Parathyroid adenoma (tissue), 2 donors: ENCODE data around the gene FBXW11.

Experiments used
- H2AFZ ChIP-seq: fragments of 300-600 bp; sonication (generic); one replicate; pipeline ENCODE4 v1.7.0; 2017; ENCODE audit warnings: antibody characterized with exemption, mild to moderate bottlenecking
- H3K27ac ChIP-seq: fragments of 300-600 bp; sonication (generic); one replicate; pipeline ENCODE4 v1.7.0; 2017
- H3K27me3 ChIP-seq: fragments of 300-600 bp; sonication (generic); one replicate; pipeline ENCODE4 v1.7.0; 2017; ENCODE audit warnings: low read length; ENCODE audit not compliant: control insufficient read depth, insufficient read depth
- H3K36me3 ChIP-seq: fragments of 300-600 bp; sonication (generic); one replicate; pipeline ENCODE4 v1.7.0; 2017; ENCODE audit warnings: low read length; ENCODE audit not compliant: control insufficient read depth, insufficient read depth
- H3K4me1 ChIP-seq: fragments of 300-600 bp; sonication (generic); one replicate; pipeline ENCODE4 v1.7.0; 2017; ENCODE audit warnings: control low read depth
- H3K4me2 ChIP-seq: fragments of 300-600 bp; sonication (generic); one replicate; pipeline ENCODE4 v1.7.0; 2017; ENCODE audit warnings: low read length
- H3K4me3 ChIP-seq: fragments of 300-600 bp; sonication (generic); one replicate; pipeline ENCODE4 v1.7.0; 2017; ENCODE audit warnings: low read depth, low read length
- H3K79me2 ChIP-seq: fragments of 300-600 bp; sonication (generic); one replicate; pipeline ENCODE4 v1.7.0; 2017; ENCODE audit warnings: control low read depth
- H3K9ac ChIP-seq: fragments of 300-600 bp; sonication (generic); one replicate; pipeline ENCODE4 v1.7.0; 2017; ENCODE audit warnings: mild to moderate bottlenecking
- H3K9me3 ChIP-seq: fragments of 300-600 bp; sonication (generic); one replicate; pipeline ENCODE4 v1.7.0; 2017; ENCODE audit warnings: low read length; ENCODE audit not compliant: control insufficient read depth
- CTCF ChIP-seq: fragments of 300-600 bp; sonication (generic); IDR thresholded peaks from one replicate; pipeline ENCODE4 v1.7.0; 2017; ENCODE audit warnings: antibody characterized with exemption, mild to moderate bottlenecking
- donor health status: primary hyperparathyroidism.

Gene FBXW11

DNA sequence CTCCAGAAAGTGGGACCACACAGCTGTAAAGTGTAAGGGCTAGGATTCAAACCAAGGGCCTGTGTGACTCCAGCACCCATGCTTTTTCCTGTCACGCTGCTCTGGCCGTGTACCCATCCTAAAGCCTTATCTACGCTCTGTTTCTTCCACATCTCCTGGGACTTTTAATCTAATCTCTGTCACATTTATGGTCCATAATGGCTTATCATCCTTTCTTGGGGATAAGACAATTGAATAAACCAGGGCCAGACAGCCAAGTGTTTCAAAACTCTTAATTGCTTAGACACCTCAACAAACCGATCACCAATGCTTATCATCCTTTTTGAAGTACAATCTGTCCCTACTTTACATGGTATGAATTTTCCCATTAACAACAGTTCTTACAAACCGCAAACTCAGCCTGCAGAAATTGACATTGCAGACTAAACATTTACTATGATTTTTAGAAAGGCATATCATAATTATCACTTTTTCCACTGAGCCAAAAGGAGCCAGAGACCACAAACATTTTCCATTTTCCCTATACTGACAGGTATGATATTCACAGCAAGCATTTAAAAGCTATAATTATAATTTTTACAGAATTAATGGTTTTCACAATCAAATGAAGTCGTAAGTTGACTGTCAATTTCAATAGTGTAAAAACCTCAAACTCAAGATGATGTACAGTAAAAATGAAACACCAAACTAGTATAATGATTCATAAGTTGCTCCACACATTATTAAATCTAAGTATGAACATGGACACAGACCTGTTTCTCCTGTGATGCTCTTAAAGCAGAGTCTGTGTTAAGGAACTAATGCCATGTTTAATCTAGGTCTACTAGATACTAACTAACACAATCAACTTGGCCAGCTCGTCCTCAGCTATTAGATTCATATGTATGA is 99.5 kb downstream of the FBXW11 start:
- no peak overlapping the region for H3K4me3 ChIP-seq
- no peak overlapping the region for H3K9ac ChIP-seq
- no peaks in the 10 kb centered on the region for H3K36me3 ChIP-seq
- peaks cover 6% of the 10 kb centered on the region for H3K4me1 ChIP-seq
- peaks cover 39% of the 10 kb centered on the region for H3K79me2 ChIP-seq
- H3K27me3 ChIP-seq = no peaks in the 10 kb centered on the region
- no peak overlapping the region for H2AFZ ChIP-seq
- H3K27ac ChIP-seq = no peak overlapping the region
- no peak for TF ChIP-seq CTCF
- peak overlapping the region; percentile 28 for H3K4me2 ChIP-seq
- H3K9me3 ChIP-seq = no peaks in the 10 kb centered on the region

- Histone ChIP-seq H2AFZ (no peak overlapping the region), H3K4me3 (no peak overlapping the region), H3K27ac (no peak overlapping the region), H3K27me3 (no peaks in the 10 kb centered on the region), H3K4me2 (peak overlapping the region; percentile 28), H3K9me3 (no peaks in the 10 kb centered on the region), H3K36me3 (no peaks in the 10 kb centered on the region), H3K9ac (no peak overlapping the region), H3K4me1 (peaks cover 6% of the 10 kb centered on the region), H3K79me2 (peaks cover 38% of the 10 kb centered on the region)
- TF ChIP-seq CTCF = no peak
Measured at GRCh38 chr5:171906066-171906570, 100.3 kb downstream of the FBXW11 start.

DNA sequence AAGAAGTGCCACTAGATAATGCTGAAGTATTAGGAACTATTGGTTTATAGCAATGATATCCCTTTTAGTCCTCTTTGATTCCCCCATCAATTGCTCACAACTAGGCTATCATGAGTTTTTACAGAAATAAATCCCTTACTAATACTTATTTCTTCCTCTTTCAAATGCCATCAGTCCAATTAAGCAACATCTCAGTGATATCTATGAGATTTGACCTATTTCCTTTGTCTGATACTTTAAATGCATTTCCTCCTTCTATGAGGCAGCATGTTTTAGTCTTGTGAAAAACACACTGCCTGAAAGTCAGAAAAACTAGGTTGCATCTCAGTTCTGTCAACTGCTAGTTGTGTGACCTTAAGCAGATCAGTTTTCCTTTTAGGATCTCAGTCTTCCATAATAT is 101.6 kb downstream of the FBXW11 start:
- peaks cover 6% of the 10 kb centered on the region for H3K4me1 ChIP-seq
- no peak overlapping the region for H2AFZ ChIP-seq
- no peaks in the 10 kb centered on the region for H3K36me3 ChIP-seq
- no peaks in the 10 kb centered on the region for H3K9me3 ChIP-seq
- no peak overlapping the region for H3K4me3 ChIP-seq
- peaks cover 35% of the 10 kb centered on the region for H3K79me2 ChIP-seq
- no peak overlapping the region for H3K27ac ChIP-seq
- no peaks in the 10 kb centered on the region for H3K27me3 ChIP-seq
- no peak overlapping the region for H3K4me2 ChIP-seq
- no peak overlapping the region for H3K9ac ChIP-seq
- TF ChIP-seq CTCF = no peak

DNA sequence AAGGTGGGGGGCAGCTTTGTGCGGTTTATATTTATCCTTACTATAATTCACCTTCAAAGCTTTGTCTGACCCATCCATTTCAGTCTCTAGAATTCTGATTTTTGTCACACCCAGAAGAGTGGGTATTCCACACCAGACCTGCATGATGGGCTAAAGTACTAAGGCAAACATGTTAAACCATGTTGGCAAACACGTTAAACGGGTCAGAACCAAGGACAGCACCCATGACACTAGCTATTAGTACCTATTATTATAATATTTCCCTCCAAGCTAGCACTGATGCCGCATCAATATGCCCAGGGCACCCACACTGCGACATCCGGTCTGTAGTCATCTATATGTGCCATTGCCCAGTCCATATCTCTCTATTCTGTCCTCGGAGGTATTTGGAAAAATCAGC is 104.7 kb downstream of the FBXW11 start:
- no peak overlapping the region for H3K27ac ChIP-seq
- no peaks in the 10 kb centered on the region for H3K9me3 ChIP-seq
- peaks cover 29% of the 10 kb centered on the region for H3K79me2 ChIP-seq
- peaks cover 6% of the 10 kb centered on the region for H3K4me1 ChIP-seq
- no peak overlapping the region for H3K4me3 ChIP-seq
- H3K4me2 ChIP-seq = no peak overlapping the region
- H3K27me3 ChIP-seq = no peaks in the 10 kb centered on the region
- no peak overlapping the region for H3K9ac ChIP-seq
- no peak overlapping the region for H2AFZ ChIP-seq
- no peaks in the 10 kb centered on the region for H3K36me3 ChIP-seq
- TF ChIP-seq CTCF = no peak

- Histone ChIP-seq H3K79me2 (peaks cover 29% of the 10 kb centered on the region), H3K27me3 (no peaks in the 10 kb centered on the region), H2AFZ (no peak overlapping the region), H3K27ac (no peak overlapping the region), H3K4me3 (no peak overlapping the region), H3K9ac (no peak overlapping the region), H3K36me3 (no peaks in the 10 kb centered on the region), H3K4me1 (no peaks in the 10 kb centered on the region), H3K4me2 (no peak overlapping the region), H3K9me3 (no peaks in the 10 kb centered on the region)
- TF ChIP-seq CTCF = no peak
Measured at GRCh38 chr5:171899792-171900191, 106.6 kb downstream of the FBXW11 start.
